Skin epidermis (tissue), 12 donors: Measurements from ENCODE around the gene TCEA2.

Experiments used
- H3K27ac ChIP-seq, 21 experiments: fragments of 200-600 bp; sonication (generic) in 11 of 21; one replicate each; pipeline ENCODE4 v1.5.0; 2020; ENCODE audit warnings: mild to moderate bottlenecking in 3 of 21, inconsistent platforms in 2 of 21, moderate library complexity in 2 of 21
- H3K4me3 ChIP-seq, 7 experiments: fragments of 200-600 bp; sonication (generic) in 2 of 7; one replicate each; pipeline ENCODE4 v1.5.0; 2020; ENCODE audit warnings: inconsistent platforms in 2 of 7, mild to moderate bottlenecking in 2 of 7, moderate library complexity in 1 of 7

Gene TCEA2

GRCh38 chr20:64057628-64058498 is 5.1 kb upstream of the TCEA2 start:
- Histone ChIP-seq H3K27ac (peak overlapping the region in 13 of 21 experiments; percentile 9 to 85 (median 56)), H3K4me3 (peak overlapping the region in 2 of 7 experiments; percentile 7 to 11)

- Histone ChIP-seq H3K4me3 (no peak overlapping the region), H3K27ac (no peak overlapping the region)
These were observed 4.5 kb upstream of the TCEA2 start for GRCh38 chr20:64058536-64058935.

GRCh38 chr20:64062276-64062595 is 762 bp upstream of the TCEA2 start:
- Histone ChIP-seq H3K4me3 (peak overlapping the region; percentile 61 to 96 (median 89)), H3K27ac (peak overlapping the region; percentile 45 to 95 (median 87))

- Histone ChIP-seq H3K27ac (peak overlapping the region; percentile 14 to 93 (median 84)), H3K4me3 (peak overlapping the region; percentile 61 to 96 (median 89))
These were observed 569 bp downstream of the TCEA2 start for GRCh38 chr20:64063389-64064144.

GRCh38 chr20:64064145-64064698 is 1.2 kb downstream of the TCEA2 start:
- Histone ChIP-seq H3K27ac (peak overlapping the region in 8 of 21 experiments; percentile 25 to 93 (median 88)), H3K4me3 (peak overlapping the region in 5 of 7 experiments; percentile 61 to 92 (median 89))

- Histone ChIP-seq H3K4me3 (no peak overlapping the region), H3K27ac (peak overlapping the region in 2 of 21 experiments; percentile 50 to 60)
These were observed 2.3 kb downstream of the TCEA2 start for GRCh38 chr20:64065062-64065973.

- Histone ChIP-seq H3K4me3 (no peak overlapping the region), H3K27ac (no peak overlapping the region)
These were observed 3.0 kb downstream of the TCEA2 start for GRCh38 chr20:64065974-64066343.

- Histone ChIP-seq H3K27ac (no peak overlapping the region), H3K4me3 (no peak overlapping the region)
These were observed 4.1 kb downstream of the TCEA2 start for GRCh38 chr20:64067005-64067632.

- no peak overlapping the region for H3K27ac ChIP-seq
- no peak overlapping the region for H3K4me3 ChIP-seq
These were observed 4.8 kb downstream of the TCEA2 start for GRCh38 chr20:64067733-64068307.

GRCh38 chr20:64068386-64069208 is 5.6 kb downstream of the TCEA2 start:
- no peak overlapping the region for H3K27ac ChIP-seq

GRCh38 chr20:64069209-64069613 is 6.2 kb downstream of the TCEA2 start:
- Histone ChIP-seq H3K4me3 (no peak overlapping the region), H3K27ac (no peak overlapping the region)

More at GRCh38 chr20:64068386-64069208, 5.6 kb downstream of the TCEA2 start:
- no peak overlapping the region for H3K4me3 ChIP-seq

GRCh38 chr20:64069614-64070243 is 6.7 kb downstream of the TCEA2 start:
- Histone ChIP-seq H3K27ac (no peak overlapping the region), H3K4me3 (no peak overlapping the region)

GRCh38 chr20:64070244-64070993 is 7.4 kb downstream of the TCEA2 start:
- no peak overlapping the region for H3K27ac ChIP-seq
- no peak overlapping the region for H3K4me3 ChIP-seq

GRCh38 chr20:64071341-64072332 is 8.6 kb downstream of the TCEA2 start:
- Histone ChIP-seq H3K27ac (no peak overlapping the region), H3K4me3 (no peak overlapping the region)

GRCh38 chr20:64072498-64073063 is 9.6 kb downstream of the TCEA2 start:
- Histone ChIP-seq H3K4me3 (no peak overlapping the region), H3K27ac (no peak overlapping the region)
